ENCODE measurements around the gene PPP2R5A. TPM values are rescaled to one million over a fixed set of nuclear protein-coding genes. Genes with fewer than 3 reads are reported as not detected.

Gene PPP2R5A
- total RNA-seq, 2 donors from 2014 or later: 48.8 to 81.5 TPM

DNA sequence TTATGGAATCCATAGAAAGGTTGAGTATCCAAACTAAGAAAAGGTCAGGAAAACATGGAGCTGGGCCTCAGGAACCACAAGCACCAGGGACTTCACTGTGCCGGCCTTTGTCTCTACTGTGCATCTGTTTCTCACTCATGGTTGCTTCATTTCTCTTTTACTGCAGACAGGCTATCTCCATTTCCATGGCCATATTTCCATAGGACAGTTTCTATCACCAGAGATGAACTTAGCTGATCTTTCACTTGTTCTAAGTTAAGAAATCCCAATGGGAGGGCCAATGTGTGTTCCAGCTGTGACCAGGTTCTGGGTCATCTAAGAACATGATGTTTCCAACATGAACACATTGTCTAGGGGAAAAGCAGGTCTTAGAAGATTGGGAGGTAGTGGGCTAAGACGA, 43.7 kb upstream of the PPP2R5A start:
- DNase-seq (ENCODE audit: low spot score): no peak
- Histone ChIP-seq H3K27me3 (no peaks in the 10 kb centered on the region), H3K4me3 (no peak overlapping the region), H3K9me3 (no peaks in the 10 kb centered on the region), H3K36me3 (no peaks in the 10 kb centered on the region), H3K27ac (peak overlapping the region in 1 of 2 donors; percentile 51), H3K4me1 (peaks cover 0 to 35% of the 10 kb centered on the region in 2 donors)
- TF ChIP-seq, protein P1, sequence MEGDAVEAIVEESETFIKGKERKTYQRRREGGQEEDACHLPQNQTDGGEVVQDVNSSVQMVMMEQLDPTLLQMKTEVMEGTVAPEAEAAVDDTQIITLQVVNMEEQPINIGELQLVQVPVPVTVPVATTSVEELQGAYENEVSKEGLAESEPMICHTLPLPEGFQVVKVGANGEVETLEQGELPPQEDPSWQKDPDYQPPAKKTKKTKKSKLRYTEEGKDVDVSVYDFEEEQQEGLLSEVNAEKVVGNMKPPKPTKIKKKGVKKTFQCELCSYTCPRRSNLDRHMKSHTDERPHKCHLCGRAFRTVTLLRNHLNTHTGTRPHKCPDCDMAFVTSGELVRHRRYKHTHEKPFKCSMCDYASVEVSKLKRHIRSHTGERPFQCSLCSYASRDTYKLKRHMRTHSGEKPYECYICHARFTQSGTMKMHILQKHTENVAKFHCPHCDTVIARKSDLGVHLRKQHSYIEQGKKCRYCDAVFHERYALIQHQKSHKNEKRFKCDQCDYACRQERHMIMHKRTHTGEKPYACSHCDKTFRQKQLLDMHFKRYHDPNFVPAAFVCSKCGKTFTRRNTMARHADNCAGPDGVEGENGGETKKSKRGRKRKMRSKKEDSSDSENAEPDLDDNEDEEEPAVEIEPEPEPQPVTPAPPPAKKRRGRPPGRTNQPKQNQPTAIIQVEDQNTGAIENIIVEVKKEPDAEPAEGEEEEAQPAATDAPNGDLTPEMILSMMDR (IDR thresholded peaks at IDR 0.05): no peak

DNA sequence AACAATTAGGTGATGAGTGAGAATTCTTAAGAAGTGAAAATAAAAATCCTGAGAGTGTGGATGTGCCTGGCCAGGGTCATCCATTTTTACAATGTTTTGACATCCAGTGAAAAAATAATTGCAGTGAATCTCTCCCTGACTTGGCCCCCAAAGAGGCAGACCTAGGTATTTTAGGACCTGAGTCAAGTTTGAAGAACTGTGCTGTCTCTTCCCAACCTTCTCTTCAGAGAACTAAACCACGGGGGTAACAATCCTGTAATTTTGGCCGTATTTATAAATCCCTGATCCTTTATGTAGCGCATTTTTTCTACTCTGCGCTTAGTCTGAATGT, 43.3 kb upstream of the PPP2R5A start:
- no peaks in the 10 kb centered on the region for H3K27me3 ChIP-seq
- H3K9me3 ChIP-seq: no peaks in the 10 kb centered on the region
- TF ChIP-seq, protein P1 (IDR thresholded peaks at IDR 0.05): no peak
- H3K4me3 ChIP-seq: no peak overlapping the region
- no peak for DNase-seq (ENCODE audit: low spot score)
- H3K4me1 ChIP-seq: peaks cover 0 to 37% of the 10 kb centered on the region in 2 donors
- no peaks in the 10 kb centered on the region for H3K36me3 ChIP-seq
- H3K27ac ChIP-seq: peak overlapping the region; percentile 51 to 53

DNA sequence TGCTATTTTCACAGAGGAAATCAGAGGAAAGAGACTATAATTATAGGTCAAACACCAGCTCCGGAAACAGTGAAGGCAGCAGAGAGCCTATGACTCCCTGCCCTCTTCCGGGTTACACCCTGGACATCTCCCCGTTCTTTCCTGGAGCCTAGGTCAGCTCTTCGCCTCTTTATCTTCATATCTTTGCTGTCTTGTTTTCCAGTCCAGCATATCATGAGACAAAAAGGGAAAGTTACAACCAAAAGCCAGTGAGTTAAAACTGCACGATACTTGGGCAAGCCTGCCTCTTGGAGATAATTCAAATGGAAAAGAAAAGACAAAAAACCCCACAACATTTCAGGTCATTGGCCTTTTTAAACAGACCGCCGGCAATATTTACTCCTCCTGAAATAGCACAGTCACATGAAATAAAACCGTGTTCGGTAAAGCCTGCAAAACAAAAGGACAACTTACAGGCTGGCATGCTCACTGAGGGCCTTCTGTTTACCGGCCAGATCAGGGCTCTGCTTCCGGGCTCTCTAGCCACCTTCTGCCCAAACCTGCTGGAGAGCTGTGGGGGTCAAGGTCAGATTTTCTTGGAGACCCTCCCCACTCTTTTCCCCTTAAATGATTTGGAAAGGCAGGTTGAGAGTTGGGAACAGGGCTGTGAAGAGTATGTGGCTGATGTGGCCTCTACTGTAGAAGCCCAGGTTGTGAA, 42.8 kb upstream of the PPP2R5A start:
- H3K27me3 ChIP-seq: no peaks in the 10 kb centered on the region
- H3K4me1 ChIP-seq: peaks cover 0 to 42% of the 10 kb centered on the region in 2 donors
- peak overlapping the region; percentile 51 to 53 for H3K27ac ChIP-seq
- no peak overlapping the region for H3K4me3 ChIP-seq
- no peaks in the 10 kb centered on the region for H3K9me3 ChIP-seq
- DNase-seq (ENCODE audit: low spot score): no peak
- TF ChIP-seq, protein P1 (IDR thresholded peaks at IDR 0.05): no peak
- no peaks in the 10 kb centered on the region for H3K36me3 ChIP-seq

- Histone ChIP-seq H3K27me3 (no peaks in the 10 kb centered on the region), H3K4me3 (no peak overlapping the region), H3K36me3 (no peaks in the 10 kb centered on the region), H3K4me1 (peaks cover 0 to 43% of the 10 kb centered on the region in 2 donors), H3K27ac (peak overlapping the region; percentile 51 to 53), H3K9me3 (no peaks in the 10 kb centered on the region)
- DNase-seq (ENCODE audit: low spot score): no peak
- TF ChIP-seq, protein P1 (IDR thresholded peaks at IDR 0.05): no peak
These were observed 42.3 kb upstream of the PPP2R5A start for GRCh38 chr1:212242985-212243308.

- Histone ChIP-seq H3K9me3 (no peaks in the 10 kb centered on the region), H3K4me3 (no peak overlapping the region), H3K36me3 (no peaks in the 10 kb centered on the region), H3K27ac (no peak overlapping the region), H3K27me3 (no peaks in the 10 kb centered on the region), H3K4me1 (peaks cover 0 to 36% of the 10 kb centered on the region in 2 donors)
- TF ChIP-seq, protein P1 (IDR thresholded peaks at IDR 0.05): no peak
- DNase-seq (ENCODE audit: low spot score): no peak
These were observed 40.8 kb upstream of the PPP2R5A start for GRCh38 chr1:212244441-212244840.

DNA sequence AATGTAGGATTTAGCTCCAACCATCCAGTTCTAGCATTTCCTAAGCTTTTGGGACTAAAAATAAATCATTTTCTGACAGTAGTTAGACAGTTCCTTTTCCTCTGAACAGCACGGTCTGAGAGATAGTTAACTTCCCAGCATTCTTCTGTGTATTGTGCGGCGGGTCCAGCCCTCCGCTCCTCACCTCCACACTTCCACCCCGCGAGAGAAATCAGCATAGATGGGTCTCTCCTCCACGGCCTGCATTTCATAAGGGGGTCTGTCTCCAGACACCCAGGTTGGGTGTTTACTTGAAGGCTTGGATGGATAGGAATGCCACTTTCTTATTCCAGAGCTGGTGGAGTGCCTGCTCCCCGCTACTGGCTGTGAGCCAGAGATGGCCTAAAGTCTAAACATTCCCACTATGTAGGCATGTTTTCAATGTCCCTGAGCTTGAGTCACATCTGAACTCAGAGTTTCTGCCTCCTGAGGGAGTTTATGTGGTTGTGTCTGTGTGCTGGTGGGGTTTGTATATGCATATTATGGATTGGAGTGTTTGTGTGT, 38.0 kb upstream of the PPP2R5A start:
- Histone ChIP-seq H3K27ac (peak overlapping the region; percentile 34 to 38), H3K4me3 (peak overlapping the region in 1 of 2 donors; percentile 6), H3K36me3 (no peaks in the 10 kb centered on the region), H3K9me3 (no peaks in the 10 kb centered on the region), H3K4me1 (peaks cover 0 to 26% of the 10 kb centered on the region in 2 donors), H3K27me3 (no peaks in the 10 kb centered on the region)
- DNase-seq (ENCODE audit: low spot score): no peak
- TF ChIP-seq, protein P1 (IDR thresholded peaks at IDR 0.05): no peak
